CD4-positive, alpha-beta T cell (primary cell): ENCODE data around the gene PARD6G. TPM values are rescaled to one million over a fixed set of nuclear protein-coding genes. Genes with fewer than 3 reads are reported as not detected.
"Not testable (repeated sequence)": the region's sequence is repeated elsewhere in the genome, so short reads cannot be mapped to it uniquely, and the experiment has no call there.

ENCODE experiments used
- ATAC-seq: fragments of 200-7000 bp; cut with Tn5 transposase; one replicate; pipeline ENCODE4 v1.10.0; 2022; ENCODE audit warnings: mild to moderate bottlenecking; ENCODE audit not compliant: poor library complexity
- CTCF ChIA-PET: fragments of 350-600 bp; sonication (Branson Sonifier 250); formaldehyde crosslinking; loops from one replicate; lab custom pipeline; 2021; ENCODE audit warnings: antibody characterized with exemption, inconsistent platforms; lab: Charles Lee
- POLR2A ChIA-PET: fragments of 350-600 bp; sonication (Branson Sonifier 250); formaldehyde crosslinking; loops from one replicate; lab custom pipeline; 2021; ENCODE audit warnings: antibody characterized with exemption, inconsistent platforms; lab: Charles Lee
- DNase-seq, 14 experiments: peaks; one replicate each; pipeline ENCODE4 v3.0.0-alpha.2; 2013 to 2020; ENCODE audit warnings: mixed read lengths in 2 of 14
- H3K27ac ChIP-seq, 2 donors: one replicate each; pipeline versions ENCODE4 v1.5.1 to v1.7.0; 2013; ENCODE audit warnings: low read length in 2 of 2, low read depth in 1 of 2, mild to moderate bottlenecking in 1 of 2
- H3K27me3 ChIP-seq, 2 experiments: 1 replicate in 1 of 2; 2 replicates in 1 of 2; pipeline versions ENCODE4 v1.6.1 to v1.7.0; 2013; ENCODE audit warnings: low read length in 2 of 2, control low read depth in 1 of 2, mild to moderate bottlenecking in 1 of 2, moderate library complexity in 1 of 2; ENCODE audit not compliant: insufficient read depth in 2 of 2, control insufficient read depth in 1 of 2
- H3K36me3 ChIP-seq: one replicate; pipeline ENCODE4 v1.6.1; 2013; ENCODE audit warnings: low read length, control low read depth; ENCODE audit not compliant: insufficient read depth
- H3K4me1 ChIP-seq: one replicate; pipeline ENCODE4 v1.6.1; 2013; ENCODE audit warnings: low read length, control low read depth; ENCODE audit not compliant: insufficient read depth
- H3K4me3 ChIP-seq: one replicate; pipeline ENCODE4 v1.5.1; 2013; ENCODE audit warnings: mild to moderate bottlenecking, low read length, moderate library complexity
- H3K9me3 ChIP-seq, 2 experiments: 1 replicate in 1 of 2; 2 replicates in 1 of 2; pipeline versions ENCODE4 v1.6.1 to v1.7.0; 2013; ENCODE audit warnings: low read length in 2 of 2, mild to moderate bottlenecking in 2 of 2, control low read depth in 1 of 2, moderate library complexity in 1 of 2; ENCODE audit not compliant: control insufficient read depth in 1 of 2, insufficient read depth in 1 of 2
- H3K27ac Mint-ChIP-seq: one replicate; pipeline ENCODE4 v1.8.0; 2020; ENCODE audit warnings: mixed read lengths
- H3K27me3 Mint-ChIP-seq: one replicate; pipeline ENCODE4 v1.8.0; 2021; ENCODE audit warnings: mixed read lengths
- H3K36me3 Mint-ChIP-seq: one replicate; pipeline ENCODE4 v1.8.0; 2021; ENCODE audit warnings: low read depth, mixed read lengths
- H3K4me1 Mint-ChIP-seq: one replicate; pipeline ENCODE4 v1.8.0; 2021; ENCODE audit warnings: low read depth, mixed read lengths
- H3K4me3 Mint-ChIP-seq: one replicate; pipeline ENCODE4 v1.8.0; 2020; ENCODE audit warnings: mild to moderate bottlenecking, mixed read lengths
- H3K9me3 Mint-ChIP-seq: one replicate; pipeline ENCODE4 v1.8.0; 2020; ENCODE audit warnings: mixed read lengths
- CTCF ChIP-seq: fragments of 200-600 bp; IDR thresholded peaks from one replicate; pipeline ENCODE4 v1.8.0; 2022; ENCODE audit warnings: antibody characterized with exemption, mild to moderate bottlenecking
- intact Hi-C, 2 experiments: fragments of 100-400 bp; cut with DNase I in 1 of 2; cut with micrococcal nuclease in 1 of 2; formaldehyde crosslinking; loops; one replicate each; pipeline versions ENCODE4 v1.15.1 to v1.9.0; 2023 to 2025; cut with DNase I, micrococcal nuclease
- total RNA-seq, 174 experiments: library from RNA in 2 of 174; stranded (reverse) in 2 of 174; gene quantifications; one replicate each; pipeline ENCODE4 v1.2.3 and lab custom pipeline; 2021 to 2026

Gene PARD6G
- total RNA-seq, 2 experiments from 2014 or later: 0.38 to 1.1 TPM

DNA sequence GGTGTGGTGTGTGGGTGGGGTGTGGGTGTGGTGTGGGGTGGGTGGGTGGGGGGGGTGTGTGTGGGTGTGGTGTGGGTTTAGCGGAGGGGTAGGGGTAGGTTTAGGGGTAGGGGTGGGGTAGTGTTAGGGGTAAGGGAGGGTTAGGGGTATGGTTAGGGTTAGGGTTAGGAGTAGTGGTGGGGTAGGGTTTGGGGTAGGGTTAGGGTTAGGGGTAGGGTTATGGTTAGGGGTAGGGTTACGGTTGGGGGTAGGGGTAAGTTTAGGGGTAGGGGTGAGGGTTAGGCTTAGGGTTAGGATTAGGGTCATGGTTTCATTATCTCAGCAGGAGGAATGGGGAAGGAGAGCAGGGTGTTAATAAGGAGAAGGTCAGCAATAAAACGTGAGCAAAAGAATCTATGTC, 11.3 kb upstream of the PARD6G start:
- intact Hi-C loops: no loop called here
- ChIA-PET POLR2A (no interaction called here), CTCF (no interaction called here)
- H3K9me3 Mint-ChIP-seq: no peaks in the 10 kb centered on the region
- peaks cover 18% of the 10 kb centered on the region for H3K27me3 Mint-ChIP-seq
- DNase-seq (no peak), ATAC-seq (no peak)
- H3K4me3 Mint-ChIP-seq: no peak overlapping the region
- H3K4me1 Mint-ChIP-seq: no peaks in the 10 kb centered on the region
- no peak for TF ChIP-seq CTCF
- Histone ChIP-seq H3K9me3 (peaks cover 0 to 6% of the 10 kb centered on the region in 2 experiments), H3K27me3 (peaks cover 0 to 4% of the 10 kb centered on the region in 2 experiments), H3K4me1 (no peaks in the 10 kb centered on the region), H3K36me3 (no peaks in the 10 kb centered on the region), H3K27ac (no peak overlapping the region), H3K4me3 (no peak overlapping the region)
- H3K36me3 Mint-ChIP-seq: no peaks in the 10 kb centered on the region
- no peak overlapping the region for H3K27ac Mint-ChIP-seq

GRCh38 chr18:80257579-80258543, 10.5 kb upstream of the PARD6G start:
- H3K4me3 ChIP-seq, H3K36me3 Mint-ChIP-seq, POLR2A ChIA-PET, H3K27ac Mint-ChIP-seq, H3K36me3 ChIP-seq, CTCF ChIA-PET, H3K9me3 Mint-ChIP-seq, intact Hi-C loops, H3K27me3 ChIP-seq, H3K4me1 Mint-ChIP-seq, H3K4me1 ChIP-seq, H3K4me3 Mint-ChIP-seq, ATAC-seq, H3K9me3 ChIP-seq, H3K27ac ChIP-seq: not testable (repeated sequence)
- peak; percentile 26 for TF ChIP-seq CTCF
- peak; percentile 16 to 70 (median 34) for DNase-seq
- peaks cover 18% of the 10 kb centered on the region for H3K27me3 Mint-ChIP-seq

GRCh38 chr18:80254971-80255500, 7.7 kb upstream of the PARD6G start:
- H3K4me1 Mint-ChIP-seq: no peaks in the 10 kb centered on the region
- Histone ChIP-seq H3K9me3 (peaks cover 0 to 6% of the 10 kb centered on the region in 2 experiments), H3K4me1 (no peaks in the 10 kb centered on the region), H3K27ac (no peak overlapping the region), H3K27me3 (peaks cover 0 to 2% of the 10 kb centered on the region in 2 experiments), H3K4me3 (no peak overlapping the region), H3K36me3 (no peaks in the 10 kb centered on the region)
- no peak overlapping the region for H3K4me3 Mint-ChIP-seq
- peaks cover 18% of the 10 kb centered on the region for H3K27me3 Mint-ChIP-seq
- ATAC-seq: no peak
- H3K36me3 Mint-ChIP-seq: no peaks in the 10 kb centered on the region
- POLR2A ChIA-PET: no interaction called here
- no peaks in the 10 kb centered on the region for H3K9me3 Mint-ChIP-seq
- DNase-seq: no peak
- no peak for TF ChIP-seq CTCF
- no peak overlapping the region for H3K27ac Mint-ChIP-seq
- intact Hi-C loops: no loop called here
- CTCF ChIA-PET: no interaction called here
